Activated CD4-positive, alpha-beta T cell treated with anti-CD3 and anti-CD28 coated beads, Interleukin-2, amount 10 ng/mL, durations not matched to agents 24 days and 14 days (primary cell): ENCODE results near the gene MCL1. TPM values are rescaled to one million over a fixed set of nuclear protein-coding genes. Genes with fewer than 3 reads are reported as not detected.

ENCODE experiments used
- DNase-seq: peaks from one replicate; pipeline ENCODE4 v3.0.0; 2022
- H3K27ac Mint-ChIP-seq: one replicate; pipeline ENCODE4 v1.8.0; 2022; ENCODE audit warnings: mild to moderate bottlenecking, mixed read lengths
- H3K27me3 Mint-ChIP-seq: one replicate; pipeline ENCODE4 v1.8.0; 2022; ENCODE audit warnings: mixed read lengths
- H3K36me3 Mint-ChIP-seq: one replicate; pipeline ENCODE4 v1.8.0; 2022; ENCODE audit warnings: low read depth, mild to moderate bottlenecking, mixed read lengths
- H3K4me1 Mint-ChIP-seq: one replicate; pipeline ENCODE4 v1.8.0; 2021; ENCODE audit warnings: mixed read lengths
- H3K4me3 Mint-ChIP-seq: one replicate; pipeline ENCODE4 v1.8.0; 2022; ENCODE audit warnings: mild to moderate bottlenecking, moderate library complexity, mixed read lengths
- H3K9me3 Mint-ChIP-seq: one replicate; pipeline ENCODE4 v1.8.0; 2021; ENCODE audit warnings: mixed read lengths
- intact Hi-C: fragments of 100-400 bp; cut with micrococcal nuclease; formaldehyde crosslinking; loops from one replicate; pipeline ENCODE4 v1.15.1; 2023
- total RNA-seq: library from RNA; stranded (reverse); gene quantifications from 2 replicates; pipeline ENCODE4 v1.2.3, GENCODE V29; 2022

MCL1 gene
- total RNA-seq, 1 donor from 2014 or later: 280 TPM

- peaks cover 5% of the 10 kb centered on the region for H3K4me1 Mint-ChIP-seq
- H3K4me3 Mint-ChIP-seq: no peak overlapping the region
- H3K27ac Mint-ChIP-seq: no peak overlapping the region
- no peak for DNase-seq
- intact Hi-C loops: no loop called here
- peaks cover 15% of the 10 kb centered on the region for H3K27me3 Mint-ChIP-seq
- H3K9me3 Mint-ChIP-seq: no peaks in the 10 kb centered on the region
- H3K36me3 Mint-ChIP-seq: no peaks in the 10 kb centered on the region
These were observed 35.2 kb downstream of the MCL1 start for GRCh38 chr1:150544204-150544603.

GRCh38 chr1:150543500-150544143, 35.8 kb downstream of the MCL1 start:
- no peak for DNase-seq
- no peaks in the 10 kb centered on the region for H3K9me3 Mint-ChIP-seq
- no peaks in the 10 kb centered on the region for H3K36me3 Mint-ChIP-seq
- H3K27me3 Mint-ChIP-seq: peaks cover 15% of the 10 kb centered on the region
- intact Hi-C loops: no loop called here
- peaks cover 5% of the 10 kb centered on the region for H3K4me1 Mint-ChIP-seq
- H3K4me3 Mint-ChIP-seq: no peak overlapping the region
- H3K27ac Mint-ChIP-seq: no peak overlapping the region

GRCh38 chr1:150537732-150538684, 41.4 kb downstream of the MCL1 start:
- intact Hi-C loops: no loop called here
- no peak overlapping the region for H3K4me3 Mint-ChIP-seq
- no peaks in the 10 kb centered on the region for H3K36me3 Mint-ChIP-seq
- no peaks in the 10 kb centered on the region for H3K9me3 Mint-ChIP-seq
- H3K27ac Mint-ChIP-seq: no peak overlapping the region
- no peaks in the 10 kb centered on the region for H3K4me1 Mint-ChIP-seq
- peaks cover 4% of the 10 kb centered on the region for H3K27me3 Mint-ChIP-seq
- DNase-seq: no peak

- H3K36me3 Mint-ChIP-seq: no peaks in the 10 kb centered on the region
- no peaks in the 10 kb centered on the region for H3K9me3 Mint-ChIP-seq
- no peaks in the 10 kb centered on the region for H3K27me3 Mint-ChIP-seq
- no peak overlapping the region for H3K27ac Mint-ChIP-seq
- no peak for DNase-seq
- H3K4me1 Mint-ChIP-seq: peaks cover 3% of the 10 kb centered on the region
- intact Hi-C loops: no loop called here
- no peak overlapping the region for H3K4me3 Mint-ChIP-seq
These were observed 42.3 kb downstream of the MCL1 start for GRCh38 chr1:150536836-150537731.

GRCh38 chr1:150535511-150536287, 43.7 kb downstream of the MCL1 start:
- no peak overlapping the region for H3K4me3 Mint-ChIP-seq
- no peak for DNase-seq
- H3K27ac Mint-ChIP-seq: no peak overlapping the region
- no peaks in the 10 kb centered on the region for H3K9me3 Mint-ChIP-seq
- no peaks in the 10 kb centered on the region for H3K27me3 Mint-ChIP-seq
- intact Hi-C loops: no loop called here
- peaks cover 3% of the 10 kb centered on the region for H3K4me1 Mint-ChIP-seq
- H3K36me3 Mint-ChIP-seq: no peaks in the 10 kb centered on the region

GRCh38 chr1:150534002-150534401, 45.4 kb downstream of the MCL1 start:
- H3K27me3 Mint-ChIP-seq: no peaks in the 10 kb centered on the region
- H3K36me3 Mint-ChIP-seq: no peaks in the 10 kb centered on the region
- no peak overlapping the region for H3K4me3 Mint-ChIP-seq
- intact Hi-C loops: loop anchor here (5.0 kb wide), 2 partner anchors 47 to 277 kb away; partner anchors contain the start of genes CA14 and TARS2
- no peak overlapping the region for H3K27ac Mint-ChIP-seq
- no peak for DNase-seq
- no peaks in the 10 kb centered on the region for H3K9me3 Mint-ChIP-seq
- peaks cover 3% of the 10 kb centered on the region for H3K4me1 Mint-ChIP-seq

- Mint-ChIP-seq H3K4me3 (no peak overlapping the region), H3K27me3 (no peaks in the 10 kb centered on the region), H3K36me3 (no peaks in the 10 kb centered on the region), H3K27ac (no peak overlapping the region), H3K9me3 (no peaks in the 10 kb centered on the region), H3K4me1 (peaks cover 3% of the 10 kb centered on the region)
- DNase-seq: no peak
- intact Hi-C loops: loop anchor here (1.0 to 5.0 kb wide), 3 partner anchors 46 to 276 kb away; partner anchors contain the start of genes CA14 and TARS2
These were observed 46.5 kb downstream of the MCL1 start for GRCh38 chr1:150532860-150533259.

- H3K9me3 Mint-ChIP-seq: no peaks in the 10 kb centered on the region
- no peaks in the 10 kb centered on the region for H3K27me3 Mint-ChIP-seq
- H3K27ac Mint-ChIP-seq: no peak overlapping the region
- H3K4me1 Mint-ChIP-seq: peaks cover 3% of the 10 kb centered on the region
- DNase-seq: no peak
- H3K4me3 Mint-ChIP-seq: no peak overlapping the region
- no peaks in the 10 kb centered on the region for H3K36me3 Mint-ChIP-seq
- intact Hi-C loops: loop anchor here (5.0 kb wide), 2 partner anchors 43 to 273 kb away; partner anchors contain the start of genes CA14 and TARS2
These were observed 48.8 kb downstream of the MCL1 start for GRCh38 chr1:150530491-150531159.

GRCh38 chr1:150529017-150529416, 50.4 kb downstream of the MCL1 start:
- Mint-ChIP-seq H3K27ac (no peak overlapping the region), H3K4me1 (peaks cover 3% of the 10 kb centered on the region), H3K9me3 (no peaks in the 10 kb centered on the region), H3K36me3 (no peaks in the 10 kb centered on the region), H3K4me3 (no peak overlapping the region), H3K27me3 (no peaks in the 10 kb centered on the region)
- intact Hi-C loops: no loop called here
- DNase-seq: no peak

- intact Hi-C loops: no loop called here
- Mint-ChIP-seq H3K36me3 (no peaks in the 10 kb centered on the region), H3K27me3 (no peaks in the 10 kb centered on the region), H3K4me3 (no peak overlapping the region), H3K4me1 (peaks cover 3% of the 10 kb centered on the region), H3K9me3 (no peaks in the 10 kb centered on the region), H3K27ac (no peak overlapping the region)
- no peak for DNase-seq
These were observed 51.2 kb downstream of the MCL1 start for GRCh38 chr1:150528196-150528595.

- no peak overlapping the region for H3K4me3 Mint-ChIP-seq
- intact Hi-C loops: no loop called here
- no peaks in the 10 kb centered on the region for H3K36me3 Mint-ChIP-seq
- no peaks in the 10 kb centered on the region for H3K9me3 Mint-ChIP-seq
- peaks cover 5% of the 10 kb centered on the region for H3K4me1 Mint-ChIP-seq
- no peak for DNase-seq
- H3K27ac Mint-ChIP-seq: no peak overlapping the region
- no peaks in the 10 kb centered on the region for H3K27me3 Mint-ChIP-seq
These were observed 54.1 kb downstream of the MCL1 start for GRCh38 chr1:150525348-150525747.
